Measurements from ENCODE around the gene FSD2.

The FSD2 gene

DNA sequence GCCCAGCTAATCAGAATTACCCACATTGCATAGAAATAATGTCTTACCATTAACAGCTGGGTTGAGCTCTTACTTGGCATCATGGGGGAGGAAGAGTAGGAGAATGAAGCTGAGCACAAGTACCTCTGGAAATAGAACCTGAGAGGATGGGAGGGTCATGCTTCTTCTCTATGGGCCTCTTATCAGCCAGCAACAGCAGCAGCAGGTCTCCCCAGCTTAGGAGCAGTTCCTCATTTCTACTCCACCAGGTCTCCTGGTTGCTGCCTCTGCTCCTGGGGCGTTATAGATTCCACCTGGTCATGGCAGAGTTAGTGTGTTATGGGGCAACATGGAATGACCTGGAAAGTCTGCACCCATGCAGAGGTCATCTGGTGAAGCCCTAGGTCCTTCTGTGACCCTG, 3.4 kb downstream of the FSD2 start:
- no peak for DNase-seq (ENCODE audit: low read depth, low spot score)
- TF ChIP-seq, protein P1, sequence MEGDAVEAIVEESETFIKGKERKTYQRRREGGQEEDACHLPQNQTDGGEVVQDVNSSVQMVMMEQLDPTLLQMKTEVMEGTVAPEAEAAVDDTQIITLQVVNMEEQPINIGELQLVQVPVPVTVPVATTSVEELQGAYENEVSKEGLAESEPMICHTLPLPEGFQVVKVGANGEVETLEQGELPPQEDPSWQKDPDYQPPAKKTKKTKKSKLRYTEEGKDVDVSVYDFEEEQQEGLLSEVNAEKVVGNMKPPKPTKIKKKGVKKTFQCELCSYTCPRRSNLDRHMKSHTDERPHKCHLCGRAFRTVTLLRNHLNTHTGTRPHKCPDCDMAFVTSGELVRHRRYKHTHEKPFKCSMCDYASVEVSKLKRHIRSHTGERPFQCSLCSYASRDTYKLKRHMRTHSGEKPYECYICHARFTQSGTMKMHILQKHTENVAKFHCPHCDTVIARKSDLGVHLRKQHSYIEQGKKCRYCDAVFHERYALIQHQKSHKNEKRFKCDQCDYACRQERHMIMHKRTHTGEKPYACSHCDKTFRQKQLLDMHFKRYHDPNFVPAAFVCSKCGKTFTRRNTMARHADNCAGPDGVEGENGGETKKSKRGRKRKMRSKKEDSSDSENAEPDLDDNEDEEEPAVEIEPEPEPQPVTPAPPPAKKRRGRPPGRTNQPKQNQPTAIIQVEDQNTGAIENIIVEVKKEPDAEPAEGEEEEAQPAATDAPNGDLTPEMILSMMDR (IDR thresholded peaks at IDR 0.05; ENCODE audit: insufficient read depth, low read length, missing control alignments), result no peak
- POLR2A ChIA-PET, result no interaction called here
- CTCF ChIA-PET, result no interaction called here
- H3K4me3 ChIP-seq (ENCODE audit: low read depth, low read length), result no peak overlapping the region

DNA sequence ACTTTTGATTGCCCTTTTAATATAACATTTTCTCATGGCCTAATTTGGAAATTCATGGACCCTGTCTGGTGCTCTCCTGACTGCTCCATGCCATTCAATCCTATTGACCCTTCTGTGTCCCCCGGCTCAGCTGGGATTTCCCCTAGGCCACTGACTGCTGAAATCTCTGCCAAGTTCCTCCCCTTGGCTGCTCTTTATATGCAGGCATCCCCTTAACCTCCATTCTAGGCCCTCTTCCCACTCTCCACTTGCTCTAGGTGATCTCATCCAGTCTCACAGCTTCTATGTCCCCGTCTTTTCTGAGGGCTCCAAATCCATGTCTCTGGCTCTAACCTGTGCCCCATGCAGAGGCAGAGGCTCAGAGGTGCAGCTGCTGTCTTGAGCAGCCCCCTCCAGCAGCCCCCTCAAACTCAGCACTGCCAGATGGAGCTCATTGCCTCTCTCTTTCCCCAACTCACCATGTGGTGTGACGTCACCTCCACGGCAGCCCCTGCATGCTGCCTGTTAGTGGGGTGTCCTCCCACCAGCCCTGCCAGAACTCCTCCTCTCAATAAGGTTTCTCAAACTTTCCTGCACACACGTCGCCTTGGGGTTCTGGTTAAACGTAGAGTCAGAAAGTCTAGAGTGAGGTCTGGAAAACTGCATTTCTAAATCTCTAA, 6.6 kb downstream of the FSD2 start:
- ChIA-PET POLR2A (no interaction called here), CTCF (no interaction called here)
- DNase-seq (ENCODE audit: low read depth, low spot score), result no peak
- no peak overlapping the region for H3K4me3 ChIP-seq (ENCODE audit: low read depth, low read length)
- TF ChIP-seq, protein P1 (IDR thresholded peaks at IDR 0.05; ENCODE audit: insufficient read depth, low read length, missing control alignments), result no peak

DNA sequence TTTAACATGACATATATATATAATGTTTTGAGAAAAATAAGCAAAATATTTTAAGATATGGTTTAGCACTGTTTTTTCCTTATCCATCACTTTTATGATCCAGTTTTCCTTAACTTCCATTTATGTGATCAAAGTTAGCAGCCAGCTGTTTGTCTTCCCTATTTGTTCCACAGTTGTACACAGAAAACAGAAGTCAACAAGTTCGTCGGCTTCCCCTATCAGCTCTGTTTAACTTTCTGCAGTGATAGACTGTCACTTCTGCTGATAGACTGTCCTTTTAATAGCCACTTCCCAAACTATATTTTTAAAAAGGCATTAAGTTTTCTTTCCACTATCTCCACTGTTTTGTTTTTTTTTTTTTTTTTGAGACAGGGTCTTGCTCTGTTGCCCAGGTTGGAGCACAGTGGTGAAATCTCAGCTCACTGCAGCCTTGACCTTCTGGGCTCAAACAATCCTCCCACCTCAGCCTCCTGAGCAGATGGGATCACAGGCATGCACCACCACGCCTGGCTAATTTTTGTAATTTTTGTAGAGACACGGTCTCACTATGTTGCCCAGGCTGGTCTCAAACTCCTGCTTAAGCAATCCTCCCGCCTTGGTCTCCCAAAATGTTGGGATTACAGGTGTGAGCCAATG, 7.2 kb downstream of the FSD2 start:
- TF ChIP-seq, protein P1 (IDR thresholded peaks at IDR 0.05; ENCODE audit: insufficient read depth, low read length, missing control alignments), result no peak
- ChIA-PET CTCF (no interaction called here), POLR2A (no interaction called here)
- DNase-seq (ENCODE audit: low read depth, low spot score), result no peak
- no peak overlapping the region for H3K4me3 ChIP-seq (ENCODE audit: low read depth, low read length)

DNA sequence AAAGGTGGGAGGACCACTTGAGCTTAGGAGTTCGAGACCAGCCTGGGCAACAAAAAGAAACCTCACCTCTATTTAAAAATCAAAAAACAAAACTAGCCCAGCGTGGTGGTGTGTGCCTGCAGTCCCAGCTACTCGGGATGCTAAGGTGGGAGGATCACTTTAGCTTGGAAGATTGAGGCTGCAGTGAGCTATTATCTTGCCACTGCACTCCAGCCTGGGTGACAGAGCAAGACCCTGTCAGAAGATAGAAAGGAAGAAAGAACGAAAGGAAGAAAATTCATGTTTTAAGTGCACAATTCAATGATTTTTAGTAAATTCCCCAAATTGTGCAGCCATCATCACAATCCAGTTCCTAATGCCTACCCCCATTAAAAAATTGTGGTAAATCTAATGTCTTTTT, 7.8 kb downstream of the FSD2 start:
- ChIA-PET POLR2A (no interaction called here), CTCF (no interaction called here)
- TF ChIP-seq, protein P1 (IDR thresholded peaks at IDR 0.05; ENCODE audit: insufficient read depth, low read length, missing control alignments), result no peak
- H3K4me3 ChIP-seq (ENCODE audit: low read depth, low read length), result no peak overlapping the region
- DNase-seq (ENCODE audit: low read depth, low spot score), result no peak

DNA sequence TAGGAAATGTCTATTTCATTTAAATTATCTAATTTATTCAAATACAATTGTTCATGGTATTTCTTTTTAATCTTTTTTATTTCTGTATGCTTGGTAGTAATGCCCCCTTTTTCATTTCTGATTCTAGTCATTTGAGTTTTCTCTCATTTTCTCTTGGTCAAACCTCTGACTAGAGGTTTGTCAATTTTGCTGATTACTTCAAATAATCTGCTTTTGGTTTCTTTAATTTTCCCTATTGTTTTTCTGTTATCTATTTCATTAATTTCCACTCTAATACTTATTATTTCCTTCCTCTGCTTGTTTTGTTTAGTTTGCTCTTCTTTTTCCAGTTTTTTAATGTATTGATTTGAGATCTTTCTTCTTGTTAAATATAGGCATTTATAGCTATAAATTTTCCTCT, 12.1 kb downstream of the FSD2 start:
- H3K4me3 ChIP-seq (ENCODE audit: low read depth, low read length), result no peak overlapping the region
- POLR2A ChIA-PET, result no interaction called here
- CTCF ChIA-PET, result no interaction called here
- TF ChIP-seq, protein P1 (IDR thresholded peaks at IDR 0.05; ENCODE audit: insufficient read depth, low read length, missing control alignments), result no peak
- no peak for DNase-seq (ENCODE audit: low read depth, low spot score)

DNA sequence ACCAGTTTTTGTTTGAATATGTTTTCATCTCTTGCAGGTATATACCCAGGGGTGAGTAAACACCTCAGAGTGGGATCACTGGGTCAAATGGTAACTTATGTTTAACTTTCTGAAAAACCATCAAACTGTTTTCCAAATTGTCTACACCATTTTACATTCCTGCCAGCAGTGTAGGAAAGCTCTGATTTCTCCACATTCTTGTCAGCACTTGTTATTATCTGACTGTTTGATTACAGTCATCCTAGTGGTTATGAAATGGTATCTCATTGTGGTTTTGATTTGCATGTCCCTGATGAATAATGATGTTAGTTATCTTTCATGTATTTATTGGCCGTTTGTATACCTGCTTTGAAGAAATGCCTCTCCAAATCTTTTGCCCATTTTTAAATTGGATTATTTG, 13.8 kb downstream of the FSD2 start:
- TF ChIP-seq, protein P1 (IDR thresholded peaks at IDR 0.05; ENCODE audit: insufficient read depth, low read length, missing control alignments), result no peak
- CTCF ChIA-PET, result no interaction called here
- POLR2A ChIA-PET, result no interaction called here

More for the DNA sequence above, 13.8 kb downstream of the FSD2 start:
- DNase-seq (ENCODE audit: low read depth, low spot score), result no peak
- H3K4me3 ChIP-seq (ENCODE audit: low read depth, low read length), result no peak overlapping the region

All from AG04449 (cell line).